ENCODE results near the gene SLC30A1.
"Not testable (repeated sequence)": the region's sequence is repeated elsewhere in the genome, so short reads cannot be mapped to it uniquely, and the experiment has no call there.

Gene SLC30A1

DNA sequence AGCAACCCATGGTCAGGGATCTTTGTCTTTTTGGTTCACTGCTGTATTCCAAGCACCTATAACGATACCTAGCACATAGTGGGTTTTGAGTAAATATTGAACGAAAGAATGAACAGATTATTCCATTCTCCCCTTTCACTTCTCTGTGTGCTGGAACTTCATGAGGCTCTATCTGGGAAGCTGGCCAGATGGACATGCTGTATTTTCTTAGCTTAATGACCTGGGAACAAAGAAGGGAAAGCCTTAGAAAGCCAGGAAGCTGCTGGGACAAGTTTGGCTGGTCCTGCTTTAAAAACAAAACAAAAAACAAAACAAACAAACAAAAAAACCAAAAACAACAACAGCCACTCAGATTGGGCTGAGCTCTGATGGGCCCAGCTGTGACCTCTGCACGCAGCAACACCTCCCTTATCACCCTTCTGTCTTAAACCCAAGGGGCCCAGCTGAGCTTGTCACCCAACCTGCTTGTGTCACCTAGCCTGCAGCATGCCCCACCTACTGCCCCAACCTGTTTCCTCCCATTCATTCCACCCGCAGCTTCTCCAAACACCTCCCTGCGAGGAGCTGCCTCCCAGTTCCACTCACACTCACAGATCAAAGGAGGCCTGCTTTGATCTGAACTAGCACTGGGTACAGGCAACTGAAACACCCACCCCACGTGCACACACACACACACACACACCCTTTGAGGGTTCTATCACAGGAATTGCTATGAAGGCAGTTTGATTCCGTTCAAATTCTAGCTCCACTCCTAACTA lies 37.1 kb downstream of the SLC30A1 start:
- no peak for DNase-seq

DNA sequence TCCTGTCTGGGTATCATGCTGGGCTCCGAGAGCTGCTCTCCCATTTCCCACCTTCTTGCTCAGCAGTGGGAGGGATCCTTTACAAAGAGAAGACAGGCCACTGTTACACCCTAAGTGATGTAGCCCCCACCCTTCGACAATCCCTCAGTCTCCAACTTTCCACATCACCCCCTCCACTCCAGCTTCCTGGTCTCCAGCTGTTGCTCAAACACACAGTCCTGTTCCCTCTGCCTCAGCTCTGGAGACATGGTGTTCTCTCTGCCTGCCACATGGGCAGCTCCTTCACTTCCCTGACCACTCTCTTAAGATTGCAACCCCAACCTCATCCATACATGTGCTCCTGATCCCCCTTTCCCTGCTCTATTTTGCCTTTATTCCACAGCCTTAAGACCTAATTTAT lies 37.7 kb downstream of the SLC30A1 start:
- DNase-seq = no peak

DNA sequence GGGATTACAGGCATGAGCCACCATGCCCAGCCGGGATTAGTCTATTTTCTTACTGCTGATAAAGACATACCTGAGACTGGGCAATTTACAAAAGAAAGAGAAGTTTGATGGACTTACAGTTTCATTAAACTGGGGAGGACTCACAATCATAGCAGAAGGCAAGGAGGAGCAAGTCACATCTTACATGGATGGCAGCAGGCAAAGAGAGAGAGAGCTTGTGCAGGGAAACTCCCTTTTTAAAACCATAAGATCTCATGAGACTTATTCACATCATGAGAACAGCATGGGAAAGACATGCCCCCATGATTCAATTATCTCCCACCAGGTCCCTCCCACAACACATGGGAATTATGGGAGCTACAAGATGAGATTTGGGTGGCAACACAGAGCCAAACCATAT lies 38.1 kb downstream of the SLC30A1 start:
- DNase-seq = not testable (repeated sequence)

DNA sequence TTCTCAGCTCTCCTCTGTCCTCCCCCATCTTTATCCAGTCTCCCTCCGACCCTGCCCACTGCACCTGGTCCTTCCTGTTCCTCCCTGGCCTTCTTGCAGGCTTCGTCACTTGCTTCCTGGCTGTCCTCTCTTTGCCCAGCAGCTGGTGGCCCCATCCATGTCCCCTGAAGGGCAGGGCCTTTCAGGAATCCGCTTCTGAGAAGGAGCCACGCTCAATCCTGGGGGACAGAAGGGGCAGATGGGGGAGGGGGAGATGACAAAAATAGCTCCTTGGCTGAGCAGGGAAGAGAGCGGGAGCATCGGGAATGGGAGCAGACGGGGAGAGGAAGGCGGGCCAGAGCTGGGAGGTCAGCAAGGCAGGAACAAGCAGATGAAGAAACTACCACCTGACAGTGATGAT lies 40.7 kb downstream of the SLC30A1 start:
- no peak for DNase-seq

DNA sequence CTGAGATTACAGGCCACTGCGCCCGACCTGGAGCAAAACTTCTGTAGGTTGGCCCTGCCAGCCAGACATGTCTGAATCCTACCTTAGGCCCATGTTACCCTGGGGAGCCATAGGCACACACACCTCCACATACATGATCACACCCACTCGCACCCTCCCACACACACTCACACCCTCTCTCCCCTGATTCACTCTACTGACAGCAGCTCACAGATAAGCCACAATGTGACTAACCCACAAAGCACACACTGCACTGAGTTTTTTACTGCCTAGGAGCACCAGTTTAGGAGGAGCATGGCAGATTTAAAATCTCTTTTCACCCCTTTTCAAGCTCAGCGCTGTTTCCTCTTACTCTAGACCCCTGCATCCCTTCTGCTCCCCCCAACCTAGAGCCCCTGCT lies 41.7 kb downstream of the SLC30A1 start:
- DNase-seq = no peak

DNA sequence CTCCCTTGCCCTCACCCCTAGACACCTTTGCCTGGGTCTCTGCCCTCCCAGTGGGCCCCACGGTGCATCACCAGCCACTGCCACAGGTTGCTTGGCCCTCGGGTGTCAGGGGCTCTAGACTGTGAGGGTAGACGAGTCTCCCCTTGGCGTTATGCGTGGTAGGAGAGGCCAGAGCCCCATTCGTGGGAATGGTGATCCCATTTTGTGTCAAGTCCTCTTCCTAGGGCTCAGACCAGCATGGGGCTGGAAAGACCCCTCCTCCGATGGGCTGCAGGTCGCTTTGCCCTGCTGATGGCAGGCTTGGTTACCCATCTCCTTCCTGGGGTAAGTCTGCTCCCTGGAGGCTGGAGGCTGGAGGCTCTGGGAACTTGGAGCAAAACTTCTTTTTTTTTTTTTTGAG lies 42.4 kb downstream of the SLC30A1 start:
- no peak for DNase-seq

DNA sequence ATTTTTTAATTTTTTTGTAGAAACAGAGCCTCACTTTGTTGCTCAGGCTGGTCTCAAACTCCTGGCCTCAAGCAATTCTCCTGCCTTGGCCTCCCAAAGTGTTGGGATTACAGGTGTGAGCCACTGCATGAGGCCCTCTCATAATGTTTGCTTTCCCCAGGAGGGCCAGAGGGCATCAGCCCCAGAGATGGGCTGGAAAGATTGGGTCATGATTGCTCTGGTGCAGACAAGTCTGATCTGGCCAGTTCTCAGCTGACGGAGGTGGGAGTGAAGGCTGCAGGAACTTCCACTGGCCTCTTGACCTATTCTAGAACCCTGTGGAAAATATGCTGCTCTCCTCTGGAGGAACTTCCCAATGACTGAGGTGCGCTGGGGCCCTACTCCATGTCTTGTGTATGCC lies 43.6 kb downstream of the SLC30A1 start:
- no peak for DNase-seq

DNA sequence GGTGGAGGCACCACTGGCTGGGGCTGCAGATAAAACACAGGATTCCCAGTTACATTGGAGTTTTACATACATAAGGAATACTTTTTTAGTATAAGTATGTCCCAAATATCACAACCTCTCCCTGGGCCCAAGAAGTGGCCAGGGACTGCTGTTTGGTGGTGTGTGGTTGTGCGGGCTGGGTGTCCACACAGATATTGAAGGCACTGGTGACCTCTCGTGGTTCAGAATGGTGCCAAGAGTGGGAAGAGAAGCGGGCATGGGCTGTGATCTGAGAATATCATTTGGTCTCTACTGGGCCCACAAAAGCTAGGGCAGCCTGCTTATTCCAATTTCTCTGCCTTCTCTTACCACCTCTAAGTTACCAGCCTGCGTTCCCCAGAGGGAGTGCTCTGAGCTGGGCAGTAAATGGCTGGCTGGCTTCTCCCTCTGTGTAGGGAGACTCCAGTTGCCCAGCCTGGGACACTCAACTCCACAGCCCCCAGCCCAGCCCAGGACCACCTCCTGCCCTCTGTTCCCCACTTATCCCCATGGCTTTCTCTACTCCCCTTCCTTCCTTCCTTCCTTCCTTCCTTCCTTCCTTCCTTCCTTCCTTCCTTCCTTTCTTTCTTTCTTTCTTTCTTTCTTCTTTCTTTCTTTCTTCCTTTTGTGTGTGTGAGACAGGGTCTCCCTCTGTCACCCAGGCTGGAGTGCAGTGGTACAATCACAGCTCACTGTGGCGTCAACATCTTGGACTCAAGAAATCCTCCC lies 44.2 kb downstream of the SLC30A1 start:
- no peak for DNase-seq

DNA sequence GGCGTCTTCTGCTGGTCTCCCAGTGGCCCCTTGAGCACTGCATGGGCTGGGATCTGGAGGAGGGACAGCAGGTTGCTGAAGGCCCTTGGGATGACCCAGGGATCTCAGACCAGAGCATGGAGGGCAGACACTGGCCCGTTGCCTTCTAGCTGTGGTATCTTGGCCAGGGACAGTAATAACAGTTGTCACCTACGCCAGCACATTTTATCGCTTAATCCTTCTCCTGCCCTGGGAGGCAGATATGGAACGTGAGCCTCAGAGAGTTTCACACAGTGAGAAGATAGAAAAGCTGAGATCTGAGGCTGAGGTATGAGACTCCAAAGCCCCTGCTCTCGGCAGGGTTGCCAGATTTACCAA lies 46.9 kb downstream of the SLC30A1 start:
- DNase-seq = no peak

DNA sequence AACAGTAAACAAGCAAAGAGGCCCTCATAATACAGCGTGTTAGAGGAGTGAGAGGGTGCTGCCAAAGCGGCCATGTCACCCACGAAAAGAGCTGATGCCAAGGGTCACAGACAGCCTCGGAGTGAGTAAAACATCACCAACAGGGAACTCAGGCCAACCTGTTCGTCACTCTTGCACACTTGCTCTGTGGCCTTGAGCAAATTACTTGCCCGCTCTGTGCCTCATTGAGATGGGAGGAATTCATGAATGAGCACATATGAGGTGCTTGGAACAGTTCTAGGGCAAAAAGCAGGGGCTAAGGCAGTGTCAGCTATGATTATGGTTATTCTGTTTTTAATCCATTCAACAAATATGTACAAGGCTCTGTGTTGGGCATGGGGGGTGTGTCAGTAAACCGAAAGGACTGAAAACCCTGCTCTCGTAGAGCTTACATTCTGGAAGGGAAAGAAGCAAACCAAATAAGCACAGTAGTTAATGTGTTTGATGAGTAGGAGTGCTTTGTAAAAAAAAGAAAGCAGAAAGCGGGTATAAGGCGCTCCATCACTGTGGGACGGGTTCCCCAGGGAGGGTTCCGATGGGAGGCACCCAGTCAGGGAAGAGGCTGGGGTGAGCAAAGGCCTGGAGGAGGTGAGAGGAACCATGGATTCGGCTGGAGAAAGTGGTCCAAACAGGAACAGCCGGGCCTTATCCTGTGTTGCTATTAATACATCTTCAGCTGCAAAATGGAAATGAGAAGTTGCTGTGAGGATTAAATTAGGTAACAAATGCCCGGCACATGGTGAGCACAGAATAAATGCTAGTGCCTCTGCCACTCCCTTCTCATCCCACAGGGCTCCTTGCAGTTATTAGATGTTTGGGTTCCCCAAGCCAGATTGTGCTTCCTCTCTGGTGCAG lies 47.5 kb downstream of the SLC30A1 start:
- DNase-seq = no peak

DNA sequence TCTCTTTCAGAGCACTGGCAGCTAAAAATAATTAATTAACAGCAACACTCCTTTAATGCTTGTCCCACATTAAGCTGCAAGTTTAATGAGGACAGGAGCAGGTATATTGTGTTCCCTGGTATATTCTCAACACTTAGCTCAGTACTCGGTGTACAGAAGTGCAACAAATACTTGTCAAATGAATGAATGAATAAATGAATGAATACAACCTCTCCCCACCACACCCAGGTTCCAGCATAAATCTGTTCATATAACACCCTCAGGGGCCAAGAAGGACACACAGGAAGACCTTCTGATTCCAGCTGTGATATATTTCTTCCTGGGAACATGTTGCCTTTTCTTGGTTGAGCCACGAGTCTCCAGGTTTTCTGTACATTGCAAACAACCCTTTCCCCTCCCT lies 48.9 kb downstream of the SLC30A1 start:
- DNase-seq = no peak

DNA sequence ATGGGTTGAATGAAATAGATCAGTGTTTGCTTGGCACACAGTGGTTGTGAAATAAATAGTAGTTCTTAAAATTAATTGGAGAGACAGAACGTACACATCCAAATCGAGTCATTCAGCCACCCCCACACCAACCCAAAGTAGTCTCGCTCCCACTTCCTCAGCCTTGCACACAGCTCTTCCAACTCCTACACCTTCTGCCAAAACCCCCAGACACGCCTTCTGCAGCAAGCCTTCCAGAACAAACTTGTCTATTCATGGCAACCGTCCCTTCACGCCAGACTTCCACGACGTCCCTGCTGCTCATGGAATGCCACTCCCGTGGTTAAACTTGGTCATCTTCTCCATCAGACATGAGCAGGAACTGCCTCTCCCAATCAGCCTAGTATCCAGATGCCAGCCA lies 49.5 kb downstream of the SLC30A1 start:
- DNase-seq = no peak

DNA sequence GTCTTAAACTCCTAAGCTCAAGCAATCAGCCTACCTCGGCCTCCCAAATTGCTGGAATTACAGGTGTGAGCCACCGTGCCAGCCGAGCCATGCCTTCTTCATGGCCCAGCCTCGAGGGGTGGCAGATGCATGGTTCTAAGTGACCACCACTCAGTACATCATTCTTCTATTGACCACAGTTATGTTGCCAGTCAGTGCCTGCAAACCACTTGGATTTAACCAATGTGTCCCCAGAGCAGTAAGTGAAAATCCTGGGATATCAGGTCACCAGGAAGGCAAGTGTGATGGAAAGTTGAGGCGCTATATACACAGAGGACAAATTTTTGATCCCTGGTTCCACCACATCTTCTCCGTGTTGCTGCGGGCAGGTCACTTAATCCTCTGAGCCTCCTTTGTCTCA lies 50.0 kb downstream of the SLC30A1 start:
- DNase-seq = no peak

DNA sequence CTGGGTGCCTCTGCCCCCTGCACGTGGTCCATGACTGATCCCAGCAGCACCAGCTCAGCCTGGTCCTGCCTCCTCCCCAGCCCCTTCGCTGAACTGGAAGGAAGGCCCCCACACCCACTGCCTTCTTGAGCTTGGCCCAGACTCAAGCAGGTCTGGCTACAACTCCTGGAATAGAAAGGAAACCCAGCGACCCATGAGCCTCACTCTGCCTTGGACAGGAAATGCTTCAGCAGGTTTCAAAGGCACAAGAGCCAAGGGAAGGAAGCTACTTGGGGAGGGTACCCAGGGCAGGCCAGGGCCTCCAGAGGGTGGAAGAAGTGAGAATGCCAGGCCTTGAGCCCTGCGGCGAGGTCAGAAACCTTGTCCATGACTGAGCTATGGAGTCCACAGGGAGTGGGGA lies 51.1 kb downstream of the SLC30A1 start:
- DNase-seq = no peak

DNA sequence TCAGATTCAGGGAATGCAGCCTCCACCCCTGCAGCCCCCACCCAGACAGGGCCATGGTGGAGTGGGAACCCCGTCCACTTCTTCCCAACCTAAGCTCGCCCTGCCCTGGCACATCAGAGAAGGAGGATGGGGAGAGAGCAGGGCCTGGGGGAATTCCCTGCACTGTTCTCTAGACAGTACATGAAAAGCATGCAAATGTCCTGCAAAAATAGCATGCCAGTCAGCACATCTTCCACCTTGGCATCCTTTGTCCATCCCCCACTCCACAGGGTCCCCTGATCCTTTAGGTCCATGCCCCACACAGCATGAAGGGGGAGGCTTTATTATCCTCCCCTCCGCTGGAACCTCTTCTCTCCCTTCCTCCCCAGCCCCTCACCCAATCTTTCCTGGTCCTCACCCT lies 52.0 kb downstream of the SLC30A1 start:
- no peak for DNase-seq

DNA sequence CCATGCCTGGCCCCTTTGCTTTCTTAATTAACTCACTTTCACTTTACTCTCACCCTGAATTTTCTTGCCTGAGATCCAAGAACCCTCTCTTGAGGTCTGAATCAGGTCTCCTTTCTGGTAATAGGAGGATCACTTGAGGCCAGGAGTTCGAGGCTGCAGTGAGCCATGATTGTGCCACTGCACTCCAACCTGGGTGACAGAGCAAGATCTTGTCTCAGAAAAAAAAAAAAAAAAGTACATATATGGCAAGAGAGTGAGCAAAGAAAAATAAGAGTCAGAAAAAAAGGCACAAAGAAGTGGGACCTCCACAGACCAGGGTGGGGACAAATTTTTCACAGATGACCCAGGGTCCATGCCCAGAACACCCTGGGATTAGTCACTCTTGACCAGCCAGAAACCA lies 52.9 kb downstream of the SLC30A1 start:
- no peak for DNase-seq

DNA sequence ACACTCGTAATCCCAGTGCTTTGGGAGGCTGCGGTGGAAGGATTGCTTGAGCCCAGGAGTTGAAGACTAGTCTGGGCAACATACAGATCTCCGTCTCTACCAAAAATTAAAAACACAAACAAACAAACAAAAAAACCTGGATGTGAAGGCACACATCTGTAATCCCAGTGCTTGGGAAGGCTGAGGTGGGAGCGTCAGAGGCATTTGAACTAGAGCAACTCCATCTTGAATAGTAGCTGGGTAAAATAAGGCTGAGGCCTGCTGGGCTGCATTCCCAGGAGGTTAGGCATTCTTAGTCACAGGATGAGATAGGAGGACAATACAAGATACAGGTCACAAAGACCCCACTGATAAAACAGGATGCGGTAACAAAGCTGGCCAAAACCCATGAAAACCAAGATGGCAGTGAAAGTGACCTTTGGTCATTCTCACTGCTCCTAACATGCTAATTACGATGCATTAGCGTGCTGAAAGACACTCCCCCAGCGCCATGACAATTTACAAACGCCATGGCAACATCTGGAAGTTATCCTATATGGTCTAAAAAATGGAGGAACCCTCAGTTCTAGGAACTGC lies 53.8 kb downstream of the SLC30A1 start:
- no peak for DNase-seq

DNA sequence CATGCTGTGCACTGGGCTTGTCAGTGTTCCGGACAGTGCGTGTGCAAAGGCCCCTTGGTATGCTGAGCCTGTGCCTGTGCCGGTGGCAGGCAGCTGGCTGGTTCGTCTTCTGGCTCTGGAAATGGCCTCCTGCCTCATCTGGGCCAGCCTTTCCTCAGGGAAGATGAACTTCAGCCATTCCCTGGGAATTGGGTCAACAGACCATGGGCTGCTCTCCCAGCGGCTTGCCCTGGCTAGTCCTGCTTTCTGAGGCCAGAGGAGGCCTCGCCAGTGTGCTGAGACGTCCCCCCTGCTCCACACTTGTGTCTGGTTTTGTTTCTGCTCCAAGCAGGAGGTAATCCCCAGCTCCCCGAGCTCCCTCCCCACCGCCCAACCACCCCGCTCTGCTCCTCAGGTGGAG lies 54.4 kb downstream of the SLC30A1 start:
- DNase-seq = no peak

DNA sequence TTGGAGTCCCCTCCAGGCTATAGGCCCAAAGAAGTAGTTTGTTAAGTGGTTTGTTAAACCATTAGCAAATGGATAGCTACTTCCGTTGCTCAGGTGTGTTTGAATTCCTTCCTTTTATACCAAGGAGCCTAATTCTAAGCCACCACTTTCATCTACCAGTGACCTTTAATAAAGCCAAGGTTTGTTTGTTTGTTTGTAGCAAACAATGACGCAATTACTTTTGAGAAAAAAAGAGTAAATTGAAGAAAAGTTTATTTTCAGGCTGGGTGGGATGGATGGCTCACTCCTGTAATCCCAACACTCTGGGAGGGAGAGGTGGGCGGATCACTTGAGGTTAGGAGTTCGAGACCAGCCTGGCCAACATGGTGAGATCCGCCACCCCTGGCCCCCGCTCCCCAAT lies 56.2 kb downstream of the SLC30A1 start:
- no peak for DNase-seq
